ENCODE results near the gene IDH3B.
"Not testable (repeated sequence)": the region's sequence is repeated elsewhere in the genome, so short reads cannot be mapped to it uniquely, and the experiment has no call there.

DNA sequence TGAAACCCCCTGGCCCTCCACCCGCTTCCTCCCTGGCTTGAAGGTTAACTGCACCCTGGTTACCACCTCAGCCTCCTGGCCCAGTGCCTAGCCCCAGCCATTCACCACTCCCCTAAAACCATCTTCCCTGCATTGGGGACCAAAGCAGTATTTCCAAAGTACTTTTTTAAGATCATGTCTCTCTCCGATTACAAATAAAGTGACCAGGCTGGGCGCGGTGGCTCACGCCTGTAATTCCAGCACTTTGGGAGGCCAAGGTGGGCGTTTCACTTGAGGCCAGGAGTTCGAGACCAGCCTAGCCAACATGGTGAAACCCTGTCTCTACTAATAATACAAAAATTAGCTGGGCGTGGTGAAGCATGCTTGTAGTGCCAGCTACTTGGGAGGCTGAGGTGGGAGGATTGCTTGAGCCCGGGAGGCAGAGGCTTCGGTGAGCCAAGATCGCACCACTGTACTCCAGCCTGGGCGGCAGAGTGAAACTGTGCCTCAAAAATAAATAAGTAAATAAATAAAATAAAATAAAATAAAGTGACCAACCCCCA lies 32.0 kb upstream of the IDH3B start:
- not testable (repeated sequence) for TF ChIP-seq EZH2 (IDR thresholded peaks at IDR 0.05); POLR2AphosphoS5 (IDR thresholded peaks at IDR 0.05; ENCODE audit: borderline replicate concordance, low read depth, low read length); FOXP2 (optimal IDR thresholded peaks at IDR 0.05; ENCODE audit: control extremely low read depth, extremely low read length, insufficient read depth)
